Activated B cell treated with CpG ODN at 0.5 μM for 24 hours (primary cell): ENCODE results near the gene FAM3B. TPM values are rescaled to one million over a fixed set of nuclear protein-coding genes. Genes with fewer than 3 reads are reported as not detected.

Source experiments
- ATAC-seq: fragments of 200-7000 bp; cut with Tn5 transposase; one replicate; pipeline ENCODE4 v1.10.0; 2021; ENCODE audit warnings: low read depth, mild to moderate bottlenecking, moderate library complexity
- CTCF ChIA-PET: fragments of 350-600 bp; sonication (Branson Sonifier 250); formaldehyde crosslinking; loops from one replicate; lab custom pipeline; 2021; ENCODE audit warnings: antibody characterized with exemption; lab: Charles Lee
- POLR2A ChIA-PET: fragments of 350-600 bp; sonication (Branson Sonifier 250); formaldehyde crosslinking; loops from one replicate; lab custom pipeline; 2021; ENCODE audit warnings: antibody characterized with exemption; lab: Charles Lee
- DNase-seq: peaks from one replicate; pipeline ENCODE4 v3.0.0; 2022
- H3K27ac Mint-ChIP-seq: one replicate; pipeline ENCODE4 v1.8.0; 2020; ENCODE audit warnings: mixed read lengths
- H3K27me3 Mint-ChIP-seq: one replicate; pipeline ENCODE4 v1.8.0; 2021; ENCODE audit warnings: mixed read lengths
- H3K36me3 Mint-ChIP-seq: one replicate; pipeline ENCODE4 v1.8.0; 2021; ENCODE audit warnings: low read depth, mixed read lengths
- H3K4me1 Mint-ChIP-seq: one replicate; pipeline ENCODE4 v1.8.0; 2021; ENCODE audit warnings: mixed read lengths
- H3K4me3 Mint-ChIP-seq: one replicate; pipeline ENCODE4 v1.8.0; 2020; ENCODE audit warnings: mild to moderate bottlenecking, mixed read lengths
- H3K9me3 Mint-ChIP-seq: one replicate; pipeline ENCODE4 v1.8.0; 2020; ENCODE audit warnings: mixed read lengths
- intact Hi-C: fragments of 100-400 bp; cut with micrococcal nuclease; formaldehyde crosslinking; loops from one replicate; pipeline ENCODE4 v1.15.1; 2024
- total RNA-seq: library from RNA; stranded (reverse); gene quantifications from 2 replicates; pipeline ENCODE4 v1.2.3, GENCODE V29; 2022
- TF ChIP-seq, protein P1 (sequence below): fragments of 200-600 bp; IDR thresholded peaks from one replicate; pipeline ENCODE4 v1.8.0; 2022; ENCODE audit warnings: antibody characterized with exemption, mild to moderate bottlenecking

The FAM3B gene
- total RNA-seq, 1 donor from 2014 or later: not detected

DNA sequence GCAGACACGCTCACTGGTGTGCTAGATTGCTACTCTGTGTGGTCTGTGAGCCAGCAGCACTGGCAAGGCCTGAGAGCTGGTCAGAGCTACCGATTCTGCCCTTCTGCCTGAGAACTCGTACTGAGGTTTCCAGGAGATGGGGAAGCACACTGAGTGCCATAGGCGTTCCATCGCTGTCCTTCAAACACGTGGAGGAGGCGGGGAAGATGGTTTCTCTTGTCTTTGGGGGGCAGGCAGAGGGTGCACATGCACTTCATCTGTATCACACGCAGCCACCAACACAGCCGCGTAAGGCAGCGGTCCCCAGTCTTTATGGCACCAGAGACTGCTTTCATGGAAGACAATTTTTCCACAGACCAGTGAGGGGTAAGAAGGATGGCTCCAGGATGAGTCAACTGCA is 85.6 kb downstream of the FAM3B start:
- Mint-ChIP-seq H3K27ac (no peak overlapping the region), H3K4me3 (no peak overlapping the region), H3K9me3 (no peaks in the 10 kb centered on the region), H3K4me1 (peaks cover 5% of the 10 kb centered on the region), H3K36me3 (peaks cover 83% of the 10 kb centered on the region), H3K27me3 (no peaks in the 10 kb centered on the region)
- no peak for ATAC-seq
- TF ChIP-seq, protein P1, sequence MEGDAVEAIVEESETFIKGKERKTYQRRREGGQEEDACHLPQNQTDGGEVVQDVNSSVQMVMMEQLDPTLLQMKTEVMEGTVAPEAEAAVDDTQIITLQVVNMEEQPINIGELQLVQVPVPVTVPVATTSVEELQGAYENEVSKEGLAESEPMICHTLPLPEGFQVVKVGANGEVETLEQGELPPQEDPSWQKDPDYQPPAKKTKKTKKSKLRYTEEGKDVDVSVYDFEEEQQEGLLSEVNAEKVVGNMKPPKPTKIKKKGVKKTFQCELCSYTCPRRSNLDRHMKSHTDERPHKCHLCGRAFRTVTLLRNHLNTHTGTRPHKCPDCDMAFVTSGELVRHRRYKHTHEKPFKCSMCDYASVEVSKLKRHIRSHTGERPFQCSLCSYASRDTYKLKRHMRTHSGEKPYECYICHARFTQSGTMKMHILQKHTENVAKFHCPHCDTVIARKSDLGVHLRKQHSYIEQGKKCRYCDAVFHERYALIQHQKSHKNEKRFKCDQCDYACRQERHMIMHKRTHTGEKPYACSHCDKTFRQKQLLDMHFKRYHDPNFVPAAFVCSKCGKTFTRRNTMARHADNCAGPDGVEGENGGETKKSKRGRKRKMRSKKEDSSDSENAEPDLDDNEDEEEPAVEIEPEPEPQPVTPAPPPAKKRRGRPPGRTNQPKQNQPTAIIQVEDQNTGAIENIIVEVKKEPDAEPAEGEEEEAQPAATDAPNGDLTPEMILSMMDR: no peak
- intact Hi-C loops: no loop called here
- DNase-seq: no peak
- ChIA-PET CTCF (no interaction called here), POLR2A (no interaction called here)

GRCh38 chr21:41402796-41403195 is 86.2 kb downstream of the FAM3B start:
- Mint-ChIP-seq H3K4me3 (no peak overlapping the region), H3K27me3 (no peaks in the 10 kb centered on the region), H3K36me3 (peaks cover 83% of the 10 kb centered on the region), H3K27ac (no peak overlapping the region), H3K9me3 (no peaks in the 10 kb centered on the region), H3K4me1 (no peaks in the 10 kb centered on the region)
- ATAC-seq (no peak), DNase-seq (no peak)
- ChIA-PET POLR2A (no interaction called here), CTCF (no interaction called here)
- intact Hi-C loops: no loop called here
- TF ChIP-seq, protein P1: no peak

- intact Hi-C loops: no loop called here
- H3K36me3 Mint-ChIP-seq: peaks cover 83% of the 10 kb centered on the region
These were observed 86.7 kb downstream of the FAM3B start for GRCh38 chr21:41403331-41403730.

DNA sequence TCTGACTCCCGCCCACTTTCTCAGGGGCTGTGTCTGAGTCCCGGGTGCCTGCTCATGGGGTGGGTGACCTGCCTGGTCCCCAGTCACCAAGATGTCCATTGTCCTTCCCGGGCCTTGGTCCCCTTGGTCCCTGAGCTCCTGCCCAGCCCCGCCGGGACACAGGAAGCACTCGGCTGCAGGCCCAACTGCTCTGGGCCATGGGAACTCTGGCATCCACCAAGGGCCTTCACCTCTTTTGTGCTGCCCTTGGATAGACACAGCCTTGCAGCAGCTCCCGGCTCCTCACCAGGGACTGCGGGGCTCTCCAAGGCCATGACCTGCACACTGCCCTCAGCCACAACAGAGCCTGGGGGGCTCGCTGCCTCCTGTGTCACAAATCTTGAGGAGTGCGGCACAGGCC is 87.4 kb downstream of the FAM3B start:
- no peak overlapping the region for H3K4me3 Mint-ChIP-seq
- CTCF ChIA-PET: no interaction called here

More at GRCh38 chr21:41403331-41403730, 86.7 kb downstream of the FAM3B start:
- DNase-seq: no peak
- H3K4me3 Mint-ChIP-seq: no peak overlapping the region
- H3K27ac Mint-ChIP-seq: no peak overlapping the region
- H3K27me3 Mint-ChIP-seq: no peaks in the 10 kb centered on the region
- ChIA-PET POLR2A (no interaction called here), CTCF (no interaction called here)
- TF ChIP-seq, protein P1: no peak
- H3K4me1 Mint-ChIP-seq: no peaks in the 10 kb centered on the region
- no peaks in the 10 kb centered on the region for H3K9me3 Mint-ChIP-seq
- no peak for ATAC-seq

GRCh38 chr21:41405321-41405720 is 88.7 kb downstream of the FAM3B start:
- ATAC-seq: no peak
- TF ChIP-seq, protein P1: no peak
- Mint-ChIP-seq H3K4me1 (no peaks in the 10 kb centered on the region), H3K9me3 (no peaks in the 10 kb centered on the region), H3K27me3 (no peaks in the 10 kb centered on the region), H3K36me3 (peaks cover 82% of the 10 kb centered on the region), H3K27ac (no peak overlapping the region), H3K4me3 (no peak overlapping the region)
- ChIA-PET CTCF (interaction anchor here (0.6 kb wide), 1 partner anchor 712 kb away, joined by 3 read pairs; no protein-coding TSS in a partner anchor), POLR2A (interaction anchor here (1.1 kb wide), 1 partner anchor 43 kb away, joined by 3 read pairs; no protein-coding TSS in a partner anchor)
- intact Hi-C loops: no loop called here
- DNase-seq: no peak

More for the DNA sequence above, 87.4 kb downstream of the FAM3B start:
- Mint-ChIP-seq H3K27ac (no peak overlapping the region), H3K36me3 (peaks cover 83% of the 10 kb centered on the region), H3K27me3 (no peaks in the 10 kb centered on the region), H3K9me3 (no peaks in the 10 kb centered on the region), H3K4me1 (no peaks in the 10 kb centered on the region)
- intact Hi-C loops: no loop called here
- no peak for DNase-seq
- no peak for ATAC-seq
- TF ChIP-seq, protein P1: no peak
- POLR2A ChIA-PET: no interaction called here
